COLO668 (cell line): ENCODE measurements around the gene LDLRAD4.
"Not testable (repeated sequence)": the region's sequence is repeated elsewhere in the genome, so short reads cannot be mapped to it uniquely, and the experiment has no call there.

ENCODE experiments used
- DNase-seq: peaks from one replicate; lab custom pipeline; 2025; ENCODE audit not compliant: unreplicated experiment; lab: John Stamatoyannopoulos, UW

Gene LDLRAD4

GRCh38 chr18:13328213-13328612 lies 109.7 kb downstream of the LDLRAD4 start:
- DNase-seq, result no peak

- no peak for DNase-seq
These were observed 112.4 kb downstream of the LDLRAD4 start for GRCh38 chr18:13330996-13331395.

- no peak for DNase-seq
These were observed 113.3 kb downstream of the LDLRAD4 start for GRCh38 chr18:13331846-13332245.

- no peak for DNase-seq
These were observed 114.3 kb downstream of the LDLRAD4 start for GRCh38 chr18:13332874-13333273.

DNA sequence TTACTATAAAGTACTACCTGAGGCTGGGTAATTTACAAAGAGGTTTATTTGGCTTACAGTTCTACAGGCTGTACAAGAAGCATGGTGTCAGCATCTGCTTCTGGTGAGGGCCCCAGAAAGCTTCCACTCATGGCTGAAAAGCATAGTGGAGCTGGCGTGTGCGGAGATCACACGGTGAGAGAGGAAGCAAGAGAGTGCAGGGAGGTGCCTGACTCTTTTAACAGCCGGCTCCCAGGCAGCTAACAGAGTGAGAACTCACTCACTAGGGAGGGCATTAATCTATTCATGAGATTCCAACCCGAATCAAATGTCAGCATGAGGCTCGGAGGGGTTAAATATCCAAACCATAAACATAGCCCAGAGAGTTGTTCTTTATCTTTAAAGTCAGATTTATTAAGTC lies 117.3 kb downstream of the LDLRAD4 start:
- no peak for DNase-seq

- DNase-seq, result no peak
These were observed 118.3 kb downstream of the LDLRAD4 start for GRCh38 chr18:13336841-13337240.

- DNase-seq, result no peak
These were observed 118.8 kb downstream of the LDLRAD4 start for GRCh38 chr18:13337369-13337768.

GRCh38 chr18:13338318-13338717 lies 119.8 kb downstream of the LDLRAD4 start:
- no peak for DNase-seq

DNA sequence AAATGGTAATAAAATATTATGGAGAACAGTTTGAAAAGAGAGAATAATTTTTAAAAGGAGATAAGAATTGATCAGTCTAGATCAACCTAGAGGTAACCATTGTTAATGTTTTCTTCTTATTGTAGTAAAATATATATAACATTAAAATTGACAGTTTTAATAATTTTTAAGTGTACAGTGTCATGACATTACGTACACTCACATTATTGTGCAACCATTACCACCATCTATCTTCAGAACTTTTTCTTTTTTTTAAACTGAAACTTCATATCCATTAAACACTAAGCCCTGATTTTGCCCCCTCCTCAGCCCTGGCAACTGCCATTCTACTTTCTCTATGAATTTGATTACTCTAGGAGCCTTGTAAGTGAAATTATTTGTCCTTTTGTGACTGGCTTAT lies 121.1 kb downstream of the LDLRAD4 start:
- no peak for DNase-seq

DNA sequence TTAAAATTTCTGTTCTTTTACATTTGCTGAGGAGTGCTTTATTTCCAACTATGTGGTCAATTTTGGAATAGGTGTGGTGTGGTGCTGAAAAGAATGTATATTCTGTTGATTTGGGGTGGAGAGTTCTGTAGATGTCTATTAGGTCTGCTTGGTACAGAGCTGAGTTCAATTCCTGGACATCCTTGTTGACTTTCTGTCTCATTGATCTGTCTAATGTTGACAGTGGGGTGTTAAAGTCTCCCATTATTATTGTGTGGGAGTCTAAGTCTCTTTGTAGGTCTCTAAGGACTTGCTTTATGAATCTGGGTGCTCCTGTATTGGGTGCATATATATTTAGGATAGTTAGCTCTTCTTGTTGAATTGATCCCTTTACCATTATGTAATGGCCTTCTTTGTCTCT lies 127.9 kb downstream of the LDLRAD4 start:
- DNase-seq, result not testable (repeated sequence)

- DNase-seq, result no peak
These were observed 134.7 kb downstream of the LDLRAD4 start for GRCh38 chr18:13353084-13353823.

DNA sequence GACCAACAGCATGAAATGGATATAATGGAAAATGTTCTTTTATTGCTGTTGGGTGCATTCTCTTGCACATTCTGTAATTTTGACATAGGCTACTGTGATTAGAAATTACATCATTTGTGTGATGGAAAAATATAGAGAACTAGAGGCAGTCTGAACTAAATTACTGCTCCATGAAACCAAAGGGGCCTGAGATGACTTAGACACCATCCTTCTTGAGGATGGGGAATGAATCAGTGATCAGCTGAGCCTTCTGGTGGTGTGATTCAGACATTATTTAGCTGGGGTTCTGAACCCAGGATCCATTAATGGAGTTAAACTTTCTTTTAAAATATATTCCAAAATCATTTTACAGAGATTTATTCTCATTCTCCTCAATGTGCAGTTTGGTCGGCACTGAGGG lies 135.8 kb downstream of the LDLRAD4 start:
- no peak for DNase-seq

GRCh38 chr18:13356032-13356431 lies 137.5 kb downstream of the LDLRAD4 start:
- DNase-seq, result no peak

DNA sequence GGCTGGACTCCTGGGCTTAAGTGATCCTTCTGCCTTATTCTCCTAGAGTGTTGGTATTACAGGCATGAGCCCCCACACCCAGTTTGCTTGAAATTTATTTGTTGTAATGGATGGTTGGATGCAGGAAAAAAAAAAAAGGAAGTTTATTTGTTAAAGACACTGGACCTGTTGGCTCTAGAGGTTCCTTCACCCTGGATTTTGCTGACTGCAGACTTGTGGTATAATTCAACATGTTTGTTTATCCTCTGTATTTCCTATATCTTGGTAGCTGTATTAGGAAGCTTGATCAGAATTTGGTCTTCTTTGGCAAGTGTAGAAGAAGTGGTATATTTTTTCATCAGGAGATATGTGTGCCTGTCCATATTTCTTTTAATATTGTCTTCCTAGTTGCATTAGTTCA lies 138.7 kb downstream of the LDLRAD4 start:
- no peak for DNase-seq

GRCh38 chr18:13359210-13359609 lies 140.7 kb downstream of the LDLRAD4 start:
- DNase-seq, result no peak

- no peak for DNase-seq
These were observed 142.9 kb downstream of the LDLRAD4 start for GRCh38 chr18:13361431-13361830.

GRCh38 chr18:13362051-13362450 lies 143.5 kb downstream of the LDLRAD4 start:
- no peak for DNase-seq

GRCh38 chr18:13362607-13363006 lies 144.0 kb downstream of the LDLRAD4 start:
- no peak for DNase-seq

DNA sequence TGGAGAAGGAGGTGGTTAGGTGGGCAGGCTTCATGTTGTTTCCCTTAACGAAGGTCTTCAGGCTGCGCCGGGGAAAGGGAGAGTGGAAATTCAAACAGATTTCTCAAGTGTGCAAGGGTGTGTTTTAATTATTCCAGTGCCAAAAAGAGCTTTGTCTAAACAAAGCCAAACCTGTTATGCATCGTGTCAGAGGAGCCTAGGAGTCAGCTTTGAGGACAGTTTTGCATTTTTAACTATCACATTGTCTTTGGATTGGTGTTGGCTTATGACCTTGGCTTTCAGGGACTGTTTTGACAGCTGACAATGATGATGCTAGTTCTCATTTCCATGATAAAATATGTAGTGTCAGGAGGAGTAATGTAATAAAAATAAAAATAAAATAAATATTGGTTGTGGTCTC lies 144.8 kb downstream of the LDLRAD4 start:
- DNase-seq, result no peak

DNA sequence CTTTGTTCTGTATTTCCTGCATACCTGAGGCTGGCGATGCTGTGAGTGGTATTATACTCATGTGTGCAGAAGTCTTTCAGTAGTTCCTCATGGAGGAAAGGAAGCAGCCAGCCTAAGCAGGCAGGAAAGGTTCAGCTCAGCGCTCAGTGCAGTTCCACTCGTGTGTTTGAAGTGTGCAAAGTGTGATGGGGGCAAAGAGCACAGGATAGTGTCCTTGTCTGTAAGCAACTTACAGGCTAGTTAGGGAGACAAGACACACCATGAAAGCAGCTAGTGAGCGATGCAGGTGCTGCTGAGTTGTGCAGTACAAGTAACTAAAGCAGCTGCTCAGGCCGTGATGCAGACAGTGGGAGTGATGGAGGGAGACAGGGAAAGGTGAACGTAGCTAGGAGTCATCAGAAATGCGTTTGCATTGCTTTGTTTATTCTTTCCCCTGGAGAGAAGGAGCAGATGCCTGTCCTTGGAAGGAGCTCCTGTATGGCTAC lies 146.2 kb downstream of the LDLRAD4 start:
- DNase-seq, result no peak

GRCh38 chr18:13366131-13366530 lies 147.6 kb downstream of the LDLRAD4 start:
- no peak for DNase-seq

- DNase-seq, result no peak
These were observed 148.0 kb downstream of the LDLRAD4 start for GRCh38 chr18:13366541-13366940.
